Transverse colon (tissue), 4 donors: ENCODE data around the gene NEU1.
A peak's percentile ranks its signal among the peaks of the same experiment; 100 is the strongest.

Experiments used
- CTCF ChIP-seq, 5 experiments: fragments of 200-600 bp in 3 of 5; fragments of 450-650 bp in 2 of 5; sonication (generic) in 3 of 5; IDR thresholded peaks; 1 replicate in 2 of 5; 2 replicates in 3 of 5; pipeline ENCODE4 v1.5.1; 2016 to 2017; ENCODE audit warnings: antibody characterized with exemption in 5 of 5, inconsistent platforms in 3 of 5, mild to moderate bottlenecking in 2 of 5, moderate library complexity in 1 of 5
- EP300 ChIP-seq: sonication (generic); formaldehyde crosslinking; IDR thresholded peaks from one replicate; pipeline ENCODE4 v1.6.1; 2017; ENCODE audit warnings: antibody characterized with exemption, low read depth
- POLR2A ChIP-seq: fragments of 450-650 bp; IDR thresholded peaks from one replicate; pipeline ENCODE4 v1.6.1; 2016; ENCODE audit warnings: antibody characterized with exemption, mild to moderate bottlenecking, moderate library complexity
- POLR2AphosphoS5 ChIP-seq, 3 donors: sonication (generic); formaldehyde crosslinking; IDR thresholded peaks; one replicate each; pipeline ENCODE4 v1.6.1; 2016; ENCODE audit warnings: antibody characterized with exemption in 3 of 3

- no peak for TF ChIP-seq CTCF (IDR thresholded peaks at IDR 0.05)
- peak; percentile 62 for TF ChIP-seq POLR2A
- TF ChIP-seq EP300: no peak
- peak; percentile 90 to 95 (median 93) for TF ChIP-seq POLR2AphosphoS5 (IDR thresholded peaks at IDR 0.05)
Measured at GRCh38 chr6:31814677-31815024, 48.0 kb downstream of the NEU1 start.
